ENCODE data around the gene METTL27. TPM values are rescaled to one million over a fixed set of nuclear protein-coding genes. Genes with fewer than 3 reads are reported as not detected.

METTL27 gene
- total and polyA plus RNA-seq, 2 of the 8 experiments (the other 6 are each of a cell fraction or from before 2014, with no cell fraction given), result 6.2 to 12.0 TPM

- TF ChIP-seq EZH2 (IDR thresholded peaks at IDR 0.05; ENCODE audit: low read depth, low read length, severe bottlenecking) (no peak), GTF2F1 (IDR thresholded peaks at IDR 0.05; ENCODE audit: borderline replicate concordance, low read depth, low read length) (no peak), FOSL1 (IDR thresholded peaks at IDR 0.05; ENCODE audit: insufficient read depth, low read depth, low read length) (no peak), TCF12 (IDR thresholded peaks at IDR 0.05; ENCODE audit: low read depth, low read length) (no peak), CTCF (IDR thresholded peaks at IDR 0.05; ENCODE audit: control extremely low read depth in 1 of 3, insufficient read depth in 1 of 3, low read depth in 1 of 3, low read length in 3 of 3) (no peak), SIN3A (conservative IDR thresholded peaks at IDR 0.05 in 1 of 2, IDR thresholded peaks at IDR 0.05 in 1 of 2; ENCODE audit: low read depth in 1 of 2, low read length in 2 of 2) (no peak), JUND (IDR thresholded peaks at IDR 0.05; ENCODE audit: low read length) (no peak), SAP30 (IDR thresholded peaks at IDR 0.05; ENCODE audit: insufficient read depth, insufficient replicate concordance, low read length) (no peak), RFX5 (IDR thresholded peaks at IDR 0.05; ENCODE audit: borderline replicate concordance, low read depth, low read length) (no peak), EP300 (IDR thresholded peaks at IDR 0.05; ENCODE audit: borderline replicate concordance in 1 of 2, low read depth in 2 of 2, low read length in 2 of 2) (no peak), CREB1 (IDR thresholded peaks at IDR 0.05) (no peak), BRCA1 (IDR thresholded peaks at IDR 0.05; ENCODE audit: low read depth, low read length) (no peak), NANOG (IDR thresholded peaks at IDR 0.05; ENCODE audit: insufficient read depth, low read depth, low read length, poor library complexity, severe bottlenecking) (no peak), POLR2A (IDR thresholded peaks at IDR 0.05; ENCODE audit: control extremely low read depth in 1 of 2, low read depth in 2 of 2, low read length in 2 of 2) (0 out of 3 replicates have a peak, but pooled peaks of 1 of the 2 experiments have one; percentile 2), TAF7 (optimal IDR thresholded peaks at IDR 0.05; ENCODE audit: borderline replicate concordance, low read depth, low read length) (no peak), TAF1 (IDR thresholded peaks at IDR 0.05; ENCODE audit: low read depth, low read length) (0 out of 2 replicates have a peak, but pooled peaks have one; percentile 15), USF2 (IDR thresholded peaks at IDR 0.05; ENCODE audit: low read length) (0 out of 2 replicates have a peak, but pooled peaks have one; percentile 1), CBX5 (IDR thresholded peaks at IDR 0.05; ENCODE audit: low read depth, low read length) (no peak), SP4 (IDR thresholded peaks at IDR 0.05; ENCODE audit: low read length) (no peak), RBBP5 (IDR thresholded peaks at IDR 0.05; ENCODE audit: borderline replicate concordance, low read depth, low read length) (no peak)
Measured at GRCh38 chr7:73829505-73829904, 12.8 kb downstream of the METTL27 start (continued).

All from H1 (cell line).